KMS-11 (cell line): ENCODE results near the gene SERINC2.

Experiments used
- H2AFZ ChIP-seq: fragments of 200-600 bp; sonication (generic); 2 replicates; pipeline ENCODE4 v1.6.1; 2016; ENCODE audit warnings: antibody characterized with exemption, mixed run types, low read depth
- H3K27ac ChIP-seq: fragments of 200-600 bp; sonication (generic); 2 replicates; pipeline ENCODE4 v1.6.1; 2016; ENCODE audit warnings: mild to moderate bottlenecking, mixed run types
- H3K27me3 ChIP-seq: fragments of 200-600 bp; sonication (generic); 2 replicates; pipeline ENCODE4 v1.6.1; 2017; ENCODE audit warnings: mild to moderate bottlenecking, low read depth, mixed run types, moderate library complexity; ENCODE audit not compliant: insufficient read depth
- H3K36me3 ChIP-seq: fragments of 200-600 bp; sonication (generic); 2 replicates; pipeline ENCODE4 v1.6.1; 2017; ENCODE audit warnings: mild to moderate bottlenecking, mixed run types; ENCODE audit not compliant: insufficient read depth
- H3K4me1 ChIP-seq: fragments of 200-600 bp; sonication (generic); 2 replicates; pipeline ENCODE4 v1.6.1; 2016; ENCODE audit warnings: mild to moderate bottlenecking, low read depth, mixed run types; ENCODE audit not compliant: poor library complexity, severe bottlenecking
- H3K4me2 ChIP-seq: fragments of 200-600 bp; sonication (generic); 2 replicates; pipeline ENCODE4 v1.7.0; 2016; ENCODE audit warnings: mild to moderate bottlenecking, mixed run types
- H3K4me3 ChIP-seq: fragments of 200-600 bp; sonication (generic); IDR thresholded peaks from 2 replicates; pipeline ENCODE4 v1.6.1; 2017; ENCODE audit warnings: low read depth, low read length, mixed read lengths; ENCODE audit not compliant: insufficient read depth
- H3K79me2 ChIP-seq: fragments of 200-600 bp; sonication (generic); 2 replicates; pipeline ENCODE4 v1.6.1; 2016; ENCODE audit warnings: low read depth, mixed run types; ENCODE audit not compliant: insufficient read depth
- H3K9ac ChIP-seq: fragments of 200-600 bp; sonication (generic); 2 replicates; pipeline ENCODE4 v1.6.1; 2016; ENCODE audit warnings: mild to moderate bottlenecking, mixed run types
- H4K20me1 ChIP-seq: fragments of 200-600 bp; sonication (generic); 2 replicates; pipeline ENCODE4 v1.6.1; 2016; ENCODE audit warnings: mild to moderate bottlenecking, mixed run types; ENCODE audit not compliant: insufficient read depth
- TF ChIP-seq, protein P1 (sequence below): fragments of 200-600 bp; sonication (generic); conservative IDR thresholded peaks from 2 replicates; pipeline ENCODE4 v1.6.1; 2017; ENCODE audit warnings: low read depth, mild to moderate bottlenecking, antibody characterized with exemption, low read length, moderate library complexity, mixed read lengths

SERINC2 gene

DNA sequence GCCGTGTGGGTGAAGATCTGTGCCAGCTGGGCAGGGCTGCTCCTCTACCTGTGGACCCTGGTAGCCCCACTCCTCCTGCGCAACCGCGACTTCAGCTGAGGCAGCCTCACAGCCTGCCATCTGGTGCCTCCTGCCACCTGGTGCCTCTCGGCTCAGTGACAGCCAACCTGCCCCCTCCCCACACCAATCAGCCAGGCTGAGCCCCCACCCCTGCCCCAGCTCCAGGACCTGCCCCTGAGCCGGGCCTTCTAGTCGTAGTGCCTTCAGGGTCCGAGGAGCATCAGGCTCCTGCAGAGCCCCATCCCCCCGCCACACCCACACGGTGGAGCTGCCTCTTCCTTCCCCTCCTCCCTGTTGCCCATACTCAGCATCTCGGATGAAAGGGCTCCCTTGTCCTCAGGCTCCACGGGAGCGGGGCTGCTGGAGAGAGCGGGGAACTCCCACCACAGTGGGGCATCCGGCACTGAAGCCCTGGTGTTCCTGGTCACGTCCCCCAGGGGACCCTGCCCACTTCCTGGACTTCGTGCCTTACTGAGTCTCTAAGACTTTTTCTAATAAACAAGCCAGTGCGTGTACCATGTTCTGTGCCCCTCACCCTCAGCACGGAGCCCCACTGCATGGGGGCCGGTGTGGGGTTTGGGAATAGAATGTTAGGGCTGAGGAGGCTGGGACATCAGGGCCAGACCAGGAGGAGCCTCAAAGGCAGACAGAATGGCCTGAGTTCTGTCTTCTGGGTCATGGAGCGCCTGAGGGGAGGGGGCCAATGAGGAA, 21.3 kb downstream of the SERINC2 start:
- Histone ChIP-seq H3K79me2 (no peaks in the 10 kb centered on the region), H3K27me3 (no peaks in the 10 kb centered on the region), H4K20me1 (no peaks in the 10 kb centered on the region), H3K4me1 (no peaks in the 10 kb centered on the region), H3K4me2 (no peak overlapping the region), H3K36me3 (no peaks in the 10 kb centered on the region), H3K4me3 (no peak overlapping the region), H2AFZ (no peak overlapping the region), H3K27ac (no peak overlapping the region), H3K9ac (no peak overlapping the region)
- TF ChIP-seq, protein P1, sequence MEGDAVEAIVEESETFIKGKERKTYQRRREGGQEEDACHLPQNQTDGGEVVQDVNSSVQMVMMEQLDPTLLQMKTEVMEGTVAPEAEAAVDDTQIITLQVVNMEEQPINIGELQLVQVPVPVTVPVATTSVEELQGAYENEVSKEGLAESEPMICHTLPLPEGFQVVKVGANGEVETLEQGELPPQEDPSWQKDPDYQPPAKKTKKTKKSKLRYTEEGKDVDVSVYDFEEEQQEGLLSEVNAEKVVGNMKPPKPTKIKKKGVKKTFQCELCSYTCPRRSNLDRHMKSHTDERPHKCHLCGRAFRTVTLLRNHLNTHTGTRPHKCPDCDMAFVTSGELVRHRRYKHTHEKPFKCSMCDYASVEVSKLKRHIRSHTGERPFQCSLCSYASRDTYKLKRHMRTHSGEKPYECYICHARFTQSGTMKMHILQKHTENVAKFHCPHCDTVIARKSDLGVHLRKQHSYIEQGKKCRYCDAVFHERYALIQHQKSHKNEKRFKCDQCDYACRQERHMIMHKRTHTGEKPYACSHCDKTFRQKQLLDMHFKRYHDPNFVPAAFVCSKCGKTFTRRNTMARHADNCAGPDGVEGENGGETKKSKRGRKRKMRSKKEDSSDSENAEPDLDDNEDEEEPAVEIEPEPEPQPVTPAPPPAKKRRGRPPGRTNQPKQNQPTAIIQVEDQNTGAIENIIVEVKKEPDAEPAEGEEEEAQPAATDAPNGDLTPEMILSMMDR = no peak

DNA sequence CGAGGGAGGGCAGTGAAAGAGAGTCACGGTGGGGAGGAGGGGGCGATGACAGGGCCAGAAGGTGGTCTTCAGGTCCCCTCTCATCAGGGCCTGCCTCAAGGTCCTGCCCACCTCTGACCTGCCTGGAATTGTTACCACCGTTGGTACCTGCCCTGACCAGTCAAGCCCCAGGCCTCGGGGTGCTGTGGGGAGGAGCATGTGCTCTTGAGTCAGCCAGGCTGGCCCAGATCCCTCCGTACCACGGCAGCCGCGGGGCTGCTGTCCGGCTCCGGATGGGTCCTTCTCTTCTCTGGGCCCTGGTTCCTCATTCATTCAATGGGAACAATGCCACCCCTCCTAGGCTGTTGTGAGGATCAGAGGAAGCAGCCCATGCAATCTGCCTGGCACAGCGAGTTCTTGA, 22.0 kb downstream of the SERINC2 start:
- Histone ChIP-seq H3K36me3 (no peaks in the 10 kb centered on the region), H3K4me2 (no peak overlapping the region), H3K27ac (no peak overlapping the region)

DNA sequence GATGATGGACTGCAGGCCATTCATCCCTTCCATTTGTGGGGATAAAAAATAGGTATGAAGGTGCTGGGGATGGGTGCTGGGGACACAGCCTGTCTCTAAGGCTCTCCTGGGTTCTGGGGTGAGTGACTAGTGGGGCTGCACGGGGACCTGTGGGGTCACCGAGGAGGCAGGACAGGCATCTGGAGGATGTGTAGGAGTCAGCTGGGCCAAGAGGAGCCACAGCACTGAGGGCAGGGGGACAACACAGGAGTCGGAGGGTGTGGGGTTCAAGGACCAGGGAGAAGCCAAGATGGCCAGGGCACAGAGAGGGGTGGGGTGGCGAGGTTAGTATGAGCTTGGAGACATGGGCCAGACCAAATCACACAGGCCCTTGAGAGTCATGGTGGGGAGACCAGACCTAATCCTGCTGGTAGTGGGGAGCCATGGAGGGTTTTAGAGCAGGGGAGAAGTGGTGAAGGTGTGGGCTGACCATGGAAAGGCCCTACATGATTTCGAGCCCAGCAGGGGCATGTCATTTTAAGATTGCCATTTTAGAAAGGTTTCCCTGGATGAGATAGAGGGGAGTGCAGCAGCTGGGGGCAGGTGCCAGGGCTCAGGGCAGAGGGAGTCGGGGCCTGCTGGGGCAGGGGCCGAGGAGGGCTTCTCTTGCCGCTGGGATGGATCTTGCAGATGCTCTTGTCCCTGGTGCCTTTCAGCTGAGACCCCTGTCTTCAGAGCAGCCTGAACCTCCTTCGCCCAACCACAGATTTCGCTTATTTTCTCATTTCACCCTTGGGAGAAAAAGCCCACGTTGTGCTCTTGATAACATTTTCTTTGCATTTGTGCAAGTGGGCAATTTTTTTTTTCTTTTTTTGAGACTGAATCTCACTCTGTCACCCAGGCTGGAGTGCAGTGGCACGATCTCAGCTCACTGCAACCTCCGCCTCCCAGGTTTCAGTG, 22.7 kb downstream of the SERINC2 start:
- Histone ChIP-seq H3K27me3 (no peaks in the 10 kb centered on the region), H3K4me2 (no peak overlapping the region), H2AFZ (no peak overlapping the region), H3K4me3 (no peak overlapping the region), H3K9ac (no peak overlapping the region), H3K4me1 (peaks cover 2% of the 10 kb centered on the region), H4K20me1 (no peaks in the 10 kb centered on the region), H3K36me3 (no peaks in the 10 kb centered on the region), H3K79me2 (no peaks in the 10 kb centered on the region), H3K27ac (no peak overlapping the region)
- TF ChIP-seq, protein P1 = no peak

More for the DNA sequence above, 22.0 kb downstream of the SERINC2 start:
- Histone ChIP-seq H3K27me3 (no peaks in the 10 kb centered on the region), H3K4me1 (no peaks in the 10 kb centered on the region), H2AFZ (no peak overlapping the region), H3K9ac (no peak overlapping the region), H4K20me1 (no peaks in the 10 kb centered on the region), H3K4me3 (no peak overlapping the region), H3K79me2 (no peaks in the 10 kb centered on the region)
- TF ChIP-seq, protein P1 = no peak

DNA sequence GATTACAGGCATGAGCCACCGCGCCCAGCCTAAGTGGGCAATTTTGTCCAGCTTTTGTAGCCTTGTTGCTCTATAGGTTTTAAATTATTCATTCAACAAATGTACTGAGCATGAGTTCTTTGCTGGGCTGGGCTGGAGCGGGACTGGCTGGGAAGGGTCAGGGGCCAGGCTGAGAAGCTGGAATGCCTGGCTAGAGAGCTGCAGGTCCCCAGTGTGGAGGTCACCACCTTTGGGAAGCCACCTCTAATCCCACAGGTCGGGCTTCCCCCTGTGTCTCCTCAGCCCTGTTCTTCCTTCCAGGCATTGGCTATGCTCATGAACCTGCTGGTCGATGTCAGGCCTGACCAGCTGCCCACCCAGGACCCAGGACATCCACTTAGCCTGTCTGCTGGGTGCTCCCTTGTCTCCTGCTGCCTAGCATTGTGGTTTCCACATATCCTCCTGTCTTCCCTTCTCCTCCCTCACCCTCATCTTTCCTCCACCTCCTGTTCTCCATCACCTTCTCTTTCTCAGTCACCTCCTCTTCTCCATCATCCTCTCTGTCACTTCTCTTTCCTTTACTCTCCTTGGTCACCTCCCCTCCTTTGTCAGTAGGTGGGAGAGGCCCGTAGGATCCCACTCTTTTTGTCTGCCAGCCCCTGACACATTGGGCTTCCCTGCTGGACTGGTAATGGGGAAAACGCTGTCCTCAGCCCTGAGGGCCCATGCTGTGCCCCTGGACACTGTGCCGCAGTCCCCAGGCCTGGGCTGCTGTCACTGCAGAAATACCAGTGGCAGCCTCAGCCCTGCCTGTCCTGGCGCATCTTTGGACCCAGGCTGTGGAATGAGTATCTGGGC, 23.8 kb downstream of the SERINC2 start:
- H3K36me3 ChIP-seq = no peaks in the 10 kb centered on the region
- H3K27me3 ChIP-seq = no peaks in the 10 kb centered on the region
- H3K79me2 ChIP-seq = no peaks in the 10 kb centered on the region
- H3K4me1 ChIP-seq = peaks cover 13% of the 10 kb centered on the region
- H4K20me1 ChIP-seq = no peaks in the 10 kb centered on the region
- no peak overlapping the region for H3K9ac ChIP-seq
- H2AFZ ChIP-seq = no peak overlapping the region
- H3K27ac ChIP-seq = no peak overlapping the region
- TF ChIP-seq, protein P1 = no peak
- no peak overlapping the region for H3K4me2 ChIP-seq
- no peak overlapping the region for H3K4me3 ChIP-seq
